ENCODE data around the gene ADGRL3.

- TF ChIP-seq CTCF (IDR thresholded peaks at IDR 0.05) = no peak
- TF ChIP-seq POLR2A (IDR thresholded peaks at IDR 0.05) = no peak
Observed at GRCh38 chr4:61400439-61401038, 200.4 kb downstream of the ADGRL3 start.
